MG63 (cell line): ENCODE measurements around the gene CENPH. TPM values are rescaled to one million over a fixed set of nuclear protein-coding genes. Genes with fewer than 3 reads are reported as not detected.
"Not testable (repeated sequence)": the region's sequence is repeated elsewhere in the genome, so short reads cannot be mapped to it uniquely, and the experiment has no call there.

ENCODE experiments used
- DNase-seq: peaks from one replicate; pipeline ENCODE4 v3.0.0-alpha.2; 2020
- H3K27me3 ChIP-seq: fragments of 250-450 bp; sonication (Bioruptor Pico); 2 replicates; pipeline ENCODE4 v1.5.1; 2020; ENCODE audit warnings: mild to moderate bottlenecking, moderate library complexity
- H3K36me3 ChIP-seq: fragments of 250-450 bp; sonication (Bioruptor Pico); 2 replicates; pipeline ENCODE4 v1.5.1; 2020; ENCODE audit warnings: mild to moderate bottlenecking, moderate library complexity
- H3K4me3 ChIP-seq: fragments of 250-450 bp; sonication (Bioruptor Pico); 2 replicates; pipeline ENCODE4 v1.5.1; 2020; ENCODE audit warnings: mild to moderate bottlenecking, moderate library complexity
- H3K9me3 ChIP-seq: fragments of 250-450 bp; sonication (Bioruptor Pico); 2 replicates; pipeline ENCODE4 v1.5.1; 2020; ENCODE audit warnings: mild to moderate bottlenecking, moderate library complexity
- total RNA-seq: library from RNA; depleted of rRNA; stranded (reverse); fragments of >200 nt; shearing (Covaris generic); gene quantifications from 2 replicates; pipeline ENCODE4 v1.2.3, GENCODE V29; 2014; ENCODE audit warnings: low replicate concordance

Gene CENPH
- total RNA-seq, 1 experiment from 2014 or later, result 33.6 TPM

DNA sequence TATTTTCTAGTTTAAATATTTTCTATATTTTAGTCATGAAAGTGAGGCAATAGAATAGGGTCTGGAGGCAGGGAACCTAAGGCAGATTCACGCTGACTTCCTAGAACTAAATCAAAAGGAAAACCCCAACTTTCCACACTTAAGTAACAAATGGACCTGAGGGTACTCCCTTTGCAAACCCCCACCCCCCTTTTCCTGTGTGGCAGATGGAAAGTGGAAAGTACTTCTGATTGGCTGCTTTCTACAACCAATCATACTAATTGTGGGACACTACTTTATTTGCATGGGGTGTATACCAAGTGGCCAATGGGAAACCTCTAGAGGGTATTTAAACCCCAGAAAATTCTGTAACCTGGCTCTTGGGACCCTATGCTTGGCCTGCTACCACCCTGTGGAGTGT is 4.8 kb upstream of the CENPH start:
- Histone ChIP-seq H3K9me3 (0 out of 2 replicates have a peak, but pooled peaks cover 2% of the 10 kb centered on the region), H3K27me3 (no peaks in the 10 kb centered on the region), H3K4me3 (no peak overlapping the region), H3K36me3 (no peaks in the 10 kb centered on the region)
- no peak for DNase-seq

DNA sequence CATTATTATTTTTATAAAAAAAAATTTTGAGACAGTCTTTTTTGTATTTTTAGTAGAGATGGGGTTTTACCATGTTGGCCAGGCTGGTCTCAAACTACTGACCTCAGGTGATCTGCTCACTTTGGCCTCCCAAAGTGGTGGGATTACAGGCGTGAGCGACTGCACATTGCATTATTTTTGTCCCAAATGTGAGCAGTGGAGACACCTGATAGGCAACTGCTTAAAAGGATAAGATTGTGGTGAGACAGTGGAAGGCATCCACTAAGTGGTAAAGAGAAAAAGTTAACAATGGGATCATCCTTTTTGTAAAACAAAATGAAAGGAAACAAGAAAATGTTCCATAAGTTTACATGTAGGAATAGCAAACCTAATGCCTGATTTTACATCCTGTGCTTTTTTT is 2.0 kb upstream of the CENPH start:
- H3K9me3 ChIP-seq, result no peaks in the 10 kb centered on the region
- DNase-seq, result no peak
- H3K27me3 ChIP-seq, result no peaks in the 10 kb centered on the region
- H3K36me3 ChIP-seq, result peaks cover 2% of the 10 kb centered on the region; the same call in 1 of the 2 replicates
- H3K4me3 ChIP-seq, result no peak overlapping the region

DNA sequence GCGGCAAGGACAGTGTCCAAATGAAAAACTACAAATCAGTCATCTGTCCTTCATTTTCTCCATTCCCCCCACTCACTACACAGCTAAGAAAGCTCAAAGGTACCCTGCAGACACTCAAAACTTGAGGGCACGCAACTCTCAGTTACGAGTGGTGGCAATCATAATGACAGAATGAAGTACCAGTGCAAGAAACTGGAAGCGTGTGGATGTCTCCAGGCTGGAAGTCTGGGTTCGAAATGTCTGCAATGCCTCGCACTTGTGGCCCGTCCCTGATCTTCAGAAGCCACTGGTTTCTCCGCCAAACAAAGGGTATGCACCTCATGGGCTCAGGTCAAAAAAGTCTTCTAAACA is 597 bp upstream of the CENPH start:
- peaks cover 5% of the 10 kb centered on the region for H3K36me3 ChIP-seq
- peak overlapping the region; percentile 96 for H3K4me3 ChIP-seq
- no peaks in the 10 kb centered on the region for H3K9me3 ChIP-seq
- no peak for DNase-seq
- no peaks in the 10 kb centered on the region for H3K27me3 ChIP-seq

GRCh38 chr5:69202497-69202896 is 13.1 kb downstream of the CENPH start:
- no peak for DNase-seq

GRCh38 chr5:69206528-69207190 is 17.3 kb downstream of the CENPH start:
- no peak for DNase-seq
- peaks cover 18% of the 10 kb centered on the region for H3K36me3 ChIP-seq
- no peaks in the 10 kb centered on the region for H3K27me3 ChIP-seq
- H3K9me3 ChIP-seq, result no peaks in the 10 kb centered on the region
- H3K4me3 ChIP-seq, result no peak overlapping the region

More at GRCh38 chr5:69202497-69202896, 13.1 kb downstream of the CENPH start:
- H3K27me3 ChIP-seq, result no peaks in the 10 kb centered on the region
- H3K4me3 ChIP-seq, result no peak overlapping the region
- peaks cover 13% of the 10 kb centered on the region for H3K36me3 ChIP-seq
- H3K9me3 ChIP-seq, result no peaks in the 10 kb centered on the region

DNA sequence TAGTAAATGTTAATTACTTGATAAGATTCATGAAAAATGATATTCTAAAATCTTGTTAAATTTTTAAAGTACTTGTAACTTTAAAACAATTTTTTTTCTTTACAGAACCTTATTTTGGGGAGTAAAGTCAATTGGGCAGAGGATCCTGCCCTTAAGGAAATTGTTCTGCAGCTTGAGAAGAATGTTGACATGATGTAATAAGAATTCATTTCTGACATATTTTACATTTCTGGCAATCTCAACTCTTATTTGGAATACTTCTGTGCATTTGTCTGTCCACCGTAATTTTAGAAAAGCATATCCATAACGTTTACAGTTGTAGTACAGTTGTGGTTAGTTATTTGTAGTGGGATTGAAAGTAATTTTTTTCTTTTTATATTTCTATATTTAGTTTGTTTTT is 20.2 kb downstream of the CENPH start:
- no peak for DNase-seq
- Histone ChIP-seq H3K36me3 (peaks cover 17% of the 10 kb centered on the region), H3K9me3 (no peaks in the 10 kb centered on the region), H3K4me3 (no peak overlapping the region), H3K27me3 (no peaks in the 10 kb centered on the region)

DNA sequence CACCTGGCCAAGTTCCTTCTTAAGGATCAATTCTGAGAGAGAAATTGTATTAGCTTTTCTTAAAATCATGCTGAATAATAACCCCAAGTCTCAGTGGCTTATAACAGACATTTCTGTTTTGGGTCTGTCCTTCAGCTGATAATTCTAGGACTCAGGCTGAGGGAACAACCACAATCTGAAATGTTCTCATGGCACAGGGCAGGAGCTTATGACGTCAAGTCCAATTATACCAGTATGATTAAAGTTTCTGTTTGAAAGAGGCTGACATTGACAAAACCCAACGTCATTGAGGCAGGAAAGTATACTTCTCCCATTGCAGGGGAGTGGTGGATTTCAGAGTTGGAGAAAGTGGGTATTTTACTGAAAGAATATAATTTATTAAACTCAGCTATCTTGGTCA is 21.8 kb downstream of the CENPH start:
- Histone ChIP-seq H3K27me3 (no peaks in the 10 kb centered on the region), H3K4me3 (no peak overlapping the region), H3K9me3 (no peaks in the 10 kb centered on the region), H3K36me3 (peaks cover 17% of the 10 kb centered on the region)
- DNase-seq, result no peak

DNA sequence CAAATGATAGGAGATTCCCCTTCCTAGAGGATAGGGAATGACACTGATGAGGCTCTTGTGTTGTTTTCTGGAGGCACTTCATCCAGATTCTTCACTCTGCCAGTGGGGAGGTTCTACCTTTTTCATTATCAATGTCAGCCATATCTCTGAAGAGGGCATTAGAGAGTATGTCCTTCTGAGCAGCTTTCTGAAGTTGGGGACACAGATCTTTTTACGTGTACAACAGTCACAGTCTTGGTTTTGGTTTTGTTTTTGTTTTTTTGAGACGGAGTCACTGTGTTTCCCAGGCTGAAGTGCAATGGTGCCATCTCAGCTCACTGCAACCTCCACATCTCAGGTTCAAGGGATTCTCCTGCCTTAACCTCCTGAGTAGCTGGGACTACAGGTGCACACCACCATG is 22.6 kb downstream of the CENPH start:
- H3K9me3 ChIP-seq, result no peaks in the 10 kb centered on the region
- H3K4me3 ChIP-seq, result no peak overlapping the region
- peaks cover 15% of the 10 kb centered on the region for H3K36me3 ChIP-seq
- no peaks in the 10 kb centered on the region for H3K27me3 ChIP-seq
- no peak for DNase-seq

DNA sequence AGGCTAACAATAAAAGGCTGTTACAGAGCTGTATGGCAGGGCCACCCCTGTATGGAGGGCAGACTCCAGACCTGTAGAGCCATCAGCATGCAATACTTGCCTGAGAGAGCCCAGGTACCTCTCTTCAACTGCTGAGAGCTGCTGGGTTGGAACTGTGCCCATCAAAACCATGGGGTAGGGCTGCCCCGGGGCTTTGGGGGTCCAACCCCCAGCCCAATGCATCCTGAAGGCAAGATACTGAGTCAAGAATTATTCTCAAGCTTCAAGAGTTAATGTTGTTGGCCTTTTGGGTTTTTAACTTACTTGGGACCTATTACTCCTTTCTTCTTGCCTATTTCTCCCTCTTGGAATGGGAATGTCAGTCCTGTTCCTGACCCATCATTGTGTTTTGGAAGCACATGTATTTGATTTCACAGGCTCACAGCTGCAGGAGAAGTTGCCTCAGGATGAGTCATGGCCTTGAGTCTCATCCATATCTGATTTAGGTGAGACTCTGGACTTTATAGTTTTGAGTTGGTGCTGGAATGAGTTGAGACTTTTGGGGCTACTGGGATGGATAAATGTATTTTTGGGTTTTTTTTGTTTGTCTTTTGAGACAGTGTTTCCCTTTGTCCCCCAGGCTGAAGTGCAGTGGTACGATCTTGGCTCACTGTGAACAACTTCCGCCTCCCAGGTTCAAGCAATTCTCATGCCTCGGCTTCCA is 24.3 kb downstream of the CENPH start:
- H3K27me3 ChIP-seq, result no peaks in the 10 kb centered on the region
- H3K4me3 ChIP-seq, result no peak overlapping the region
- DNase-seq, result peak; percentile 15
- H3K36me3 ChIP-seq, result peaks cover 8% of the 10 kb centered on the region
- H3K9me3 ChIP-seq, result peaks cover 2% of the 10 kb centered on the region; the same call in 1 of the 2 replicates

DNA sequence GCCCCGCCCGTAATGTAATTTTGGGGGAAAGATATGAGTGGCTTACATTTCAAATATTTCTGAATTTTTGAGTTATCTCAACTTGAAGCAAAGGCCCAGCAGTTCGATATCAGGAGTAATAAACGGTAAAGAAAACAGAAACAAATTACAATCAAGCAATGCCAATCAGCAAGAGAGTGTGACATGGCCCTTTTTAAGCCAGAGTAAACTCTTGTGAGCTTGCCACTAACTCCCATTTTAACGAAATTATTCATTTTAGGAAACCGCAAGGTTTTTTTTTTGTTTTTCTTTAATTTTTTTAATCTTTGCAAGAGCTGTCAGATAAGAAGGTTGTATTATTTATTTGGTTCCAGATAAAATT is 27.7 kb downstream of the CENPH start:
- Histone ChIP-seq H3K27me3 (no peaks in the 10 kb centered on the region), H3K4me3 (peak overlapping the region; percentile 100), H3K9me3 (peaks cover 2% of the 10 kb centered on the region; the same call in 1 of the 2 replicates), H3K36me3 (peaks cover 4% of the 10 kb centered on the region; the same call in 1 of the 2 replicates)
- DNase-seq, result no peak

GRCh38 chr5:69217548-69218526 is 28.5 kb downstream of the CENPH start:
- H3K36me3 ChIP-seq, result peaks cover 4% of the 10 kb centered on the region; the same call in 1 of the 2 replicates
- peak overlapping the region; percentile 100 for H3K4me3 ChIP-seq
- H3K9me3 ChIP-seq, result peaks cover 2% of the 10 kb centered on the region; the same call in 1 of the 2 replicates
- DNase-seq, result peak; percentile 96
- no peaks in the 10 kb centered on the region for H3K27me3 ChIP-seq

- Histone ChIP-seq H3K27me3 (no peaks in the 10 kb centered on the region), H3K4me3 (no peak overlapping the region)
- DNase-seq, result no peak
Measured at GRCh38 chr5:69219939-69220338, 30.6 kb downstream of the CENPH start.

GRCh38 chr5:69220371-69220770 is 31.0 kb downstream of the CENPH start:
- not testable (repeated sequence) for H3K27me3 ChIP-seq, DNase-seq, H3K4me3 ChIP-seq, H3K36me3 ChIP-seq, H3K9me3 ChIP-seq

More at GRCh38 chr5:69219939-69220338, 30.6 kb downstream of the CENPH start:
- peaks cover 2% of the 10 kb centered on the region; the same call in 1 of the 2 replicates for H3K9me3 ChIP-seq
- H3K36me3 ChIP-seq, result 0 out of 2 replicates have a peak, but pooled peaks cover 2% of the 10 kb centered on the region

DNA sequence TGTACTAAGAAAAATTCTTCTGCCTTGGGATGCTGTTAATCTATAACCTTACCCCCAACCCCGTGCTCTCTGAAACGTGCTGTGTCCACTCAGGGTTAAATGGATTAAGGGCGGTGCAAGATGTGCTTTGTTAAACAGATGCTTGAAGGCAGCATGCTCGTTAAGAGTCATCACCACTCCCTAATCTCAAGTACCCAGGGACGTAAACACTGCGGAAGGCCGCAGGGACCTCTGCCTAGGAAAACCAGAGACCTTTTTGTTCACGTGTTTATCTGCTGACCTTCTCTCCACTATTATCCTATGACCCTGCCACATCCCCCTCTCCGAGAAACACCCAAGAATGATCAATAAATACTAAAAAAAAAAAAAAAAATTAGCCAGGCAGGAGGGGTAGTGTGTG is 31.4 kb downstream of the CENPH start:
- not testable (repeated sequence) for H3K27me3 ChIP-seq, H3K4me3 ChIP-seq, H3K36me3 ChIP-seq, H3K9me3 ChIP-seq, DNase-seq

DNA sequence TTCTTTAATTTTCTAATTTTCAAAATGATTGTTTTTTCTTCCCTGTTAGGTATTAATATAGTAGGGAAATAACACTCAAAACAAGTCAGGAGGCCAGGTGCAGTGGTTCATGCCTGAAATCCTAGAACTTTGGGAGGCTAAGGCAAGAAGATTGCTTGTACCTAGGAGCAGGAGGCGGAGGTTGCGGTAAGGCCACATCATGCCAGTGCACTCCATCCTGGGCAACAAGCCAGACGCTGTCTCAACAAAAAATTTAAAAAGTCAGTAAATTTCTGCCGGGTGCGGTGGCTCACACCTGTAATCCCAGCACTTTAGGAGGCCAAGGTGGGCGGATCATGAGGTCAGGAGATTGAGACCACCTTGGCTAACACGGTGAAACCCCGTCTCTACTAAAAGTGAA is 35.1 kb downstream of the CENPH start:
- Histone ChIP-seq H3K27me3 (no peaks in the 10 kb centered on the region), H3K36me3 (peaks cover 16% of the 10 kb centered on the region), H3K4me3 (no peak overlapping the region), H3K9me3 (no peaks in the 10 kb centered on the region)
- no peak for DNase-seq

DNA sequence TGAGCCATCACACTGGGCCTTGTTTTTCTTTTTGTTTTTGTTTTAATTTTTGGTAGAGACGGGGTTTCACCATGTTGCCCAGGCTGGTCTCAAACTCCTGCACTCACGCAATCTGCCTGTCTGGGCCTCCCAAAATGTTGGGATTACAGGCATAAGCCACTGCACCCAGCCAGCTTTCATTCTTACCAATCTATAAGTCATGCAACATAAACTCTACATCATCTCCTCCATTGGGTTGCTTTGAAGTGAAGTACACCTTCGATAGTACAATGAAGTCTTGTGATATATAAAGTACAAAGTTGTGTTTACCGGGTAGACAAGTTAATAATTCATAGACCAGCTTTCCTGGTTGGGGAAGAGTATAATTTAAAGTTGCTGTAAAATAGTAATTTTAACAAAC is 36.5 kb downstream of the CENPH start:
- Histone ChIP-seq H3K4me3 (no peak overlapping the region), H3K9me3 (no peaks in the 10 kb centered on the region), H3K27me3 (no peaks in the 10 kb centered on the region), H3K36me3 (peaks cover 23% of the 10 kb centered on the region)
- DNase-seq, result no peak

DNA sequence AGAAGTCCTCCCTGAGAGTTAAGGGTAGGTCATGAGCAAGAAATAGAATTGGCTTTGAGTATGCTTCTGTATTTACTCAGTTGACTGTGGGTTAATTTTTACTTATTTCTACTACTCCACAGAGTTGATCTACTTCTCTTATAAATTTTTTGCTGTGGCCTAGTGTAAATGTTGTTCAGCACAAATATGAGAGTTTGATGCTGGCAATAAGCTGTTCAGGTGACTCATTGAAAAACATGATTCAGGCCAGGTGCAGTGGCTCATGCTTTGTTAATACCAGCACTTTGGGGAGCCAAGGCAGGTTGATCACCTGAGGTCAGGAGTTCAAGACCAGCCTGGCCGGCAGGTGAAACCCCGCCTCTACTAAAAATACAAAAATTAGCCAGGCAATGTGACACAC is 40.8 kb downstream of the CENPH start:
- Histone ChIP-seq H3K4me3 (no peak overlapping the region), H3K9me3 (no peaks in the 10 kb centered on the region), H3K27me3 (no peaks in the 10 kb centered on the region), H3K36me3 (peaks cover 23% of the 10 kb centered on the region)
- no peak for DNase-seq
